HAP-1 (cell line): ENCODE results near the gene CCNQ.

Experiments
- DNase-seq, 2 experiments: peaks; one replicate each; pipeline ENCODE4 v3.0.0-alpha.2; 2016 to 2020; ENCODE audit warnings: low spot score in 2 of 2
- H3K27me3 ChIP-seq: fragments of 250-450 bp; sonication (Bioruptor Pico); 2 replicates; pipeline ENCODE4 v1.5.1; 2020; ENCODE audit warnings: low read depth, mild to moderate bottlenecking, moderate library complexity
- H3K36me3 ChIP-seq: fragments of 250-450 bp; sonication (Bioruptor Pico); replicated peaks from 2 replicates; pipeline ENCODE4 v1.5.1; 2020; ENCODE audit warnings: mild to moderate bottlenecking
- H3K4me1 ChIP-seq: fragments of 250-450 bp; sonication (Bioruptor Pico); 2 replicates; pipeline ENCODE4 v1.5.1; 2020; ENCODE audit warnings: mild to moderate bottlenecking
- H3K4me3 ChIP-seq: fragments of 250-450 bp; sonication (Bioruptor Pico); 2 replicates; pipeline ENCODE4 v1.5.1; 2020; ENCODE audit warnings: mild to moderate bottlenecking, moderate library complexity
- H3K9me3 ChIP-seq: fragments of 250-450 bp; sonication (Bioruptor Pico); 2 replicates; pipeline ENCODE4 v1.5.1; 2020; ENCODE audit warnings: mild to moderate bottlenecking, moderate library complexity
- in situ Hi-C: fragments of 300-500 bp; cut with MboI; formaldehyde crosslinking; loops from 3 replicates; pipeline ENCODE4 v1.14.3; 2020; ENCODE audit warnings: low sequenced_read_pairs, inconsistent platforms, mixed read lengths

CCNQ gene

DNA sequence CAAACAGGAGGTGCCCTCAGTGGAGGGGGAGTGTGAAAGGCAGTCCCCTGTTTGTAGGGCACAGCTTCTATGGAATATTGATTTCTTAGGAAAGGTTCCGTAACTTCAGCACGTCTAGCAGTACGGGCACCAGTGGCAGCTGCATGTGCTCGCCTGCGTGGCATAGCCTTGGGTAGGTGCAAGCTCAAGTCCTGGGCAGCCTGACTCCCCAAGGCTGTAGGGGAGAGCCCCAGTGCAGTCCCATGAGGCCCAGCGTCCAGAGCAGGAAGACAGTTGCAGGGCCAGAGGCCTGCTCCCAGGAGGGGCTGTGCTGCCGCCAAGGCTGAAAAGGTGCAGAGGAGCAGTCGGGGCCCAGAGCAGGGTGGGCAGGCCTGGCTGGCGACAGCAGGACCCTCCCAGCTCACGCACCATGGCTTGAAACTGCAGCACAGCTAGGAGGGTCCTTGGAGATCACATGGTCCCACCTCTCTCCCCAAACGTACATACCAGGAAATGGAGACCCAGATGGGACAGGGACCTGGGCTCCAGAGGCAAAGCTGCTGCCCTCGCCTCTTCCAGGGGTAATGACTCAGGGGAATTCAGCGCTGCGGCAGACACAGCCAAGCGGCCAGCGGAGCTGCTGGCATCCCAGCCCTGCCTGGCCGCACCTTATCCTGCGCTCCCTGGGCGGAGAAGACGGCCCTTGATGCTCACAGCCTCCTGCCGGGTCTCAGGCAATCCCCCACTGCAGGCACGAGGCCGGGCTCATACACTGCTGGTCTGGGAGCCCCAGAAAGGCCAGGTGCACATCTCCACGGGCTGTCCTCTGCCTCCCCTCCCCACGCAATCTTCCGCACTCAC is 42.0 kb upstream of the CCNQ start:
- in situ Hi-C loops: no loop called here
- Histone ChIP-seq H3K4me1 (peaks cover 18% of the 10 kb centered on the region), H3K36me3 (no peaks in the 10 kb centered on the region), H3K27me3 (no peaks in the 10 kb centered on the region), H3K9me3 (no peaks in the 10 kb centered on the region), H3K4me3 (no peak overlapping the region)
- DNase-seq: no peak

DNA sequence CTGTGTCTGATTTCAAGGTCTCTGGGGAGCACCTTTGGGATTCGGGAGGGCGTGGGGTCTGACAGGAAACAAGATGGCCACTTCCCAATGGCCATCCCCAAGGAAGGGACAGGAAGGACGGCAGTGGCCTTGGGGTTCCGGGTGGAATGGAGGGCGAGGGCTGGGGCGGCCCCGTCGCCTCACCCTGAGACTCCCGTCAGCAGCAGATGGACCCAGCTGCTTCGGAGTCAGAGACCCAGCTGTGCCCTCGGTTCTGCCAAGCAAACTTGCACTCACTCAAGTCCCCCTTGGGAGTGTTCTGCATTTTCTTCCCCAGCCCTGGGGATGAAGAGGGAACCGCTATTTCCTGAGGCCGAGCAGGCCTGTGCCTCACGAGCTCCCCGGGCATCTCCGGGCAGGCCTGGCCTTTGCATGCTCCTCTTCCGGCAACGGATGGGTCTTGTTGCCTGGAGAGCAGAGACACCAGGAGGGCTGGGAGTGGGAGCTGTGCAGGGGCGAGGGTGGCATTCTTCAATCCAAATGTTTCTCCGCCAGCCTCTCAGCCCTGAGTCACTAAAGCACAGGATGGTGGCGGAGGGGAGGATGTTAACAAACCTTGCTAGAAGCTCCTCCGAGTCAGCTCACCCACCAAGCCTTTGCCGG is 41.2 kb upstream of the CCNQ start:
- H3K4me3 ChIP-seq: no peak overlapping the region
- DNase-seq: no peak
- H3K9me3 ChIP-seq: no peaks in the 10 kb centered on the region
- H3K4me1 ChIP-seq: peaks cover 18% of the 10 kb centered on the region
- no peaks in the 10 kb centered on the region for H3K36me3 ChIP-seq
- in situ Hi-C loops: no loop called here
- H3K27me3 ChIP-seq: no peaks in the 10 kb centered on the region

DNA sequence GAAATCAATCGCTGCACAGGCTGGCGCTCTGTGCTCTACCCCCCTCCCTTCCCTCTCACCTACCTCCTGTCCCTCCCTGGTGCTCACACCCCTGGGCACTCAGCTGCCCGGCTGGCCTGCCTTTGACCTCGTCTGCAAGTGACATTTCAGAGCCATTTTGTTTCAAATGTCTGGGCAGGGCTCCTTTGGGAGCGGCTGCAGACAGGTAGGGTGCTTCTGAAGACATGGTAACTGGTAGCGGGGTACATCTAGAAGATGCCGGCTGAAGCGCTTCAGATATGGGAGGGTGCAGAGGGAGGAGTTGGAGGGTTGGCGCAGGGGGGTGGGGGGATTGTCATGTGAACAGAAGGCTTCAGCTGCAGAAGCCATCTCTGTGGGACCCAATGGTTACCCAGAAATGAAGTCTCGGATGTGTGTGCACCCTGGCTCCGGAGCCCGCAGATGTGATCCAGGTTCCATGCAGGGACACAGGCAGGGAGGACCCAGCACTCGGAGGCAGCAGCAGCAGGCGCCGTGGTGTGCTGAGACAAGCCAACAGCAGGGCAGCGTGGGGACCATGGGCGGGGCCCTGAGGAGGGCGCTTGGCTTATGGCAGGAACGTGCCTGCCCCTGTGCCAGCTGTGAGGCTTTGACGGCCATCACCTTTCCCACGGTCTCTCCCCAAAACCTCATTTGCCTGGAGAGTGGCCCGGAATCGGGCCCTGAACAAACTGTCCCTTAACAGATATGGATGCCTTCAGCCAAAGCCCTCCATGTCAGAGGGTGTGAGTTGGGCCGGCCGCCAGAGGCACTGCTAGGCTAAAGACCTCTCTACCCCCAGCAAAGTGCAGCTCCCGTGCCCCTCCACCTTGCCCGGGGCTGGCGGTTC is 40.5 kb upstream of the CCNQ start:
- Histone ChIP-seq H3K4me3 (no peak overlapping the region), H3K4me1 (peaks cover 14% of the 10 kb centered on the region)
- DNase-seq: no peak

DNA sequence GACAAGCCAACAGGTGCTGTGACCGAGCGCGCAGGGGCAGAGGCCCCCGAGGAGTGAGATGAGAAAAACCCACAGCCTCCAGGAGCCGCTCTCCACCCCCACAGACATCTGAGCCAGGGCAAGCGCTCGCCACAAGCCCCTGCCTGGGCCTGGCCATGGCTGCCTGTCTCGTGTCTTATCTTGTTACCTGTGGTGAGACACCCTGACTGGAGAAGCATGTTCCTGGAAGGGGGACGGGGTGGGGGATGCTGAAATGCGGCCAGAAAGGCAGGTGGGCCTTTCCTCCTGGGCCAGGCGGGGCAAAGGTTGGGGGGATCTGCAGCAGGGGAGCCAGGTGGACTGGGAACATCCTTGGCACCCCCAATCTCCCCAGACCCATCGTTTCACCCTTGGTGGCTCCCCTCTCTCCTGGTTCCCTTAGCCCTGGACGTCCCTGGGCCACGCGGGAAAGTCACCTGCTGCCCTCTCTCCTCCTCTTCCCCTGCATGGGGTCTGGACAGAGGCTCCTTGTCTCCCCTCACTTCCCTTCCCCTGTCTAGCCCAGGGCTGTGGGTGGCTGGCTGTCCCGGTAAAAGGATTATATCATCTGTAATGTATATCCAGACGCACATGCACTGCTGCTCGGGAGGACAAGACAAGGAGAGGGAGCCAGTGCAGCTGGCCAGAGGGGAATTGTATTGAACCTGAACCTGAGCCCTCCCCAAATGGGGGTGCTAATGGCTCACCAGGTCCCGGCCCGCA is 39.7 kb upstream of the CCNQ start:
- Histone ChIP-seq H3K27me3 (no peaks in the 10 kb centered on the region), H3K36me3 (no peaks in the 10 kb centered on the region), H3K4me3 (no peak overlapping the region), H3K9me3 (no peaks in the 10 kb centered on the region), H3K4me1 (peaks cover 10% of the 10 kb centered on the region)
- DNase-seq: no peak
- in situ Hi-C loops: no loop called here

More for the DNA sequence above, 40.5 kb upstream of the CCNQ start:
- Histone ChIP-seq H3K27me3 (no peaks in the 10 kb centered on the region), H3K9me3 (no peaks in the 10 kb centered on the region), H3K36me3 (no peaks in the 10 kb centered on the region)
- in situ Hi-C loops: no loop called here

DNA sequence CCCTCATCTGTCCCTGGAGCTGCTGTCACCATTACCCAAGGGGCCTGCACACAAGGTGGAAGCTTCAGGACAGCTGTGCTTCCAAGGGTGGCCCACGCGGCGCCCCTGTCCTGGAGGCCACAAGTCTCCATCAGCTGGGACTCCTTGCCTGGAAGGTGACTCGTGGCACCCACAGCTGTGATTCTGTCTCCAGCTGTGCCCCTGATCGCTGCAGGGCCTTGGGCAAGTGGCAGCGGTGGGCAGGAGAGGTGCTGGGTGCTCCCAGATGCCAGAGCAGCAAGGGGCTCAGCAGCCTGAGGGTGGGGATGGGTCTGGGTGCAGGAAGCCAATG is 39.1 kb upstream of the CCNQ start:
- Histone ChIP-seq H3K4me1 (peaks cover 5% of the 10 kb centered on the region), H3K9me3 (no peaks in the 10 kb centered on the region), H3K27me3 (no peaks in the 10 kb centered on the region), H3K4me3 (no peak overlapping the region), H3K36me3 (no peaks in the 10 kb centered on the region)
- in situ Hi-C loops: no loop called here
- no peak for DNase-seq

DNA sequence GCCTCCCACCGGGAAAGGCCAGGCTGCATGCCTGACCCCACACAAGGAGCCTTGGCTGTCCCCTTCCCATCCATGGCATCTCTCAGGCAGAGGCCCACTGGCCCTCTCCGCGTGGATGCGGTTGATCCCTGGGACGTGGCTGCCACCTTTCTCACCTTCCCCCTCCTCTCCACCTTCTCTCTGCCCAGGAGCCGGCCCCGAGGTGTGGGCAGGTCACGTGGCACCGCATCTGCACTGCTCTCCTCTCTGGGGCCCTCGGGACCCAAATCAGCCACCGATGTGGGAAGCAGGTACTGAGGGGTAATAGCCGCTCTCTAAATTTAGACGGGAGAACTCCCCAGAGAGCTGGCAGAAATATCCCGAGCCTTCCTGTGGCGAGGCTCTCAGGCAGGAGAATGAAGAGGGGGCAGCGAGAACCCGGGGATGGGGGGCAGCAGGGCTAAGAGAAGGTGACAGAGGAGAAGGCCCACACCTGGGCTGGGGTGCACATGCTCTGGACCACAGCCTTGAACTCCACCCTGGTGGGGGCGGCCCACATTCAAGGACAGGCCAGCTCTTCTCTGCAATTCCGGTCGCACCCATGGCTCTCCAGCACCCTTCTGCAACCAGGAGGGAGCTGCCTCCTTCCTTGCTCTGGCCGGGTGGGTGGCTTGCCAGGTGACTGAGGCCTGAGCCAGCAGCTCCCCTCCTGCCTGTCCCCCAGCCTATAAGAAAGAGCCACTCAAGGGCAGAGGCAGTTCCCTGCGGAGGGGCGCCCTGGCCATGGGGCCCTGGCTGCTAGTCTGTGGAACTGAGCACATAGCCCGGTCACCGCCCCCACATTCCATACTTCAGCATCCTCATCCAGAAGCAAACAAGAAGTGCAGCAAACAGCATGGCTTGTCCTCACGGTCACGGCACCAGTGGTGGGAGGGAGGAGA is 38.4 kb upstream of the CCNQ start:
- in situ Hi-C loops: no loop called here
- DNase-seq: no peak

DNA sequence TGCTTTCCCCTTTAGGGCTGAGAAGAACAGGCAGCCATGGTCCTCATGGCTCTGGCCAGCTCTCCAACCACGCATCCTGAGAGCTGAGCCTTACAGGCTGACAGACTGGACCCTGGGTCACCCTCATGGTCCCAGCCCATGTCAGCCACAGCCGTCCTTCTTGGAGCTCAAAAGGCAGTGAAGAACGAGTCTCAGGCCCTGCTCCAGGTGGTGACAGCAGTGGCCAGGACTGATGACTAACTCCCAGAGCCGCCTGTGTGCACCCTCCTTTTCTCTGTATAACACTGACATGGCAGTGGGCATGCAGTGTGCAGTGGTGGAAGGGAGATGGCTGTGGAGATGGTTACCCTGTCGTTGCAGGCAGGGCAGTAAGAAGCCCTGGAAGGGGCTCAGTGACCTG is 37.8 kb upstream of the CCNQ start:
- Histone ChIP-seq H3K36me3 (no peaks in the 10 kb centered on the region), H3K4me3 (no peak overlapping the region), H3K9me3 (no peaks in the 10 kb centered on the region), H3K27me3 (no peaks in the 10 kb centered on the region), H3K4me1 (peaks cover 3% of the 10 kb centered on the region)
- DNase-seq: no peak
- in situ Hi-C loops: no loop called here

More for the DNA sequence above, 38.4 kb upstream of the CCNQ start:
- Histone ChIP-seq H3K4me3 (no peak overlapping the region), H3K27me3 (no peaks in the 10 kb centered on the region), H3K9me3 (no peaks in the 10 kb centered on the region), H3K4me1 (peaks cover 5% of the 10 kb centered on the region), H3K36me3 (no peaks in the 10 kb centered on the region)

DNA sequence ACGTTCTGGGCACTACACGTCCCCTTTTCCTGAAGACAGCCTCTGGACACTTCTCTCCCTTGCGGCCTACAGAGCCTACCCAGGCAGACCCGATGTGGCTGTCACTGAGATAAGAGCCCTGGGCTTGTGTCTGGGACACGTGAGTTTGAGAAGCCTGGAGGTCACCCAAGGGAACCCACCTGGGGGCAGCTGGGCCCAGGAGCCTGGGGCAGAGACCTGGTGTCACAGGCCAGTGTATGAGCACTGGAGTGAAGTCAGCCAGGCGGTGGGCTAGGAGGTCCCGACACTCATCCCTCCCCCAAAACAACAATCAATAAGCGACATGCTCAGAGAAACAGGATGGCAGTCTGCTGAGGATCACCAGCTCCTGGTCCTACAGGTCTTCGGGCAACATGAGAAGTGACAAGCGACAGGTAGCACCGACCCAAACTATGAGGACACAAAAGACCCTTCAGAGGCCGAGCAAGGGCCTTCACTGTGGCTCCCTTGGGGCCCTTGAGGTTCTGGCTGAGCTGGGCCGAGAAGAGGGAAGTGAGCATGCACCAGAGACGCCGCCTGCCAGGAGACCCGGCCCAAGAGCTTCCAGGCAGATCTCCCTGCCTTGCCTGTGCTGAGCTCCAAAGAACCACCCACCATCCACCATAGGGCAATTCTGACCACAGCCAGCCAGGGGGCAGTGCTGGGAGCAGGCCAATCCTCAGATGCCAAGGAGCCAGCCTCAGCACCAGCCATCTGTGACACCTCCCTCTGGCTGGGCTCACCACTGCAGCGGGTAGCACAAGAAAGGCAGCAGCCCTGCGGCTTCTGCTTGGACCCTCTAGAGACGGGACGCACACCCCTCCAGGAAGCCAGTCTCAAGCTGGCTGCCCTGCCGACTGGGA is 37.1 kb upstream of the CCNQ start:
- Histone ChIP-seq H3K36me3 (no peaks in the 10 kb centered on the region), H3K4me1 (no peaks in the 10 kb centered on the region), H3K27me3 (no peaks in the 10 kb centered on the region), H3K9me3 (peaks cover under 1% of the 10 kb centered on the region; the same call in 1 of the 2 replicates), H3K4me3 (no peak overlapping the region)
- DNase-seq: peak in 1 of 2 experiments; percentile 76
- in situ Hi-C loops: no loop called here

DNA sequence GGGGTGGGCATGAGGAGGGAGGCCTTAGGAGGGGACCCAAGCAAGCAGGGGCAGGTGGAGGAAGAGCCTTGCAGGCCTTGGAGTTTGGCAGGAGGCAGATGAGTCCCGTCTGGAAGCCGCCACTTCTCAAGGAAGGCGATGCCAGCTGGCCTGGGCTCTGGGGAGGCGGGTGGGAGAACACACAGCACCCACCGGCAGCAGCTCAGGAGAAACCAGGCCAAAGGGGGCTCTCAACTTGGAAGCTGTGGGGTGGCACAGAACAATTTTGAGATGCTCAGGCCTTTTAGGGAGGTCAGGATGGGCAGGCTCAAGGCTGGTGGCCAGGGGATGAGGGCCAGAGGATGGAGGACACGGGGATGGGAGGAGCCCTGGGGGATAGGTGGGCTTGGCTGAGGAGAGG is 36.4 kb upstream of the CCNQ start:
- H3K4me3 ChIP-seq: no peak overlapping the region
- H3K9me3 ChIP-seq: peaks cover 4% of the 10 kb centered on the region; the same call in 1 of the 2 replicates
- no peaks in the 10 kb centered on the region for H3K4me1 ChIP-seq
- no peaks in the 10 kb centered on the region for H3K27me3 ChIP-seq
- H3K36me3 ChIP-seq: no peaks in the 10 kb centered on the region
- in situ Hi-C loops: no loop called here
- DNase-seq: no peak

DNA sequence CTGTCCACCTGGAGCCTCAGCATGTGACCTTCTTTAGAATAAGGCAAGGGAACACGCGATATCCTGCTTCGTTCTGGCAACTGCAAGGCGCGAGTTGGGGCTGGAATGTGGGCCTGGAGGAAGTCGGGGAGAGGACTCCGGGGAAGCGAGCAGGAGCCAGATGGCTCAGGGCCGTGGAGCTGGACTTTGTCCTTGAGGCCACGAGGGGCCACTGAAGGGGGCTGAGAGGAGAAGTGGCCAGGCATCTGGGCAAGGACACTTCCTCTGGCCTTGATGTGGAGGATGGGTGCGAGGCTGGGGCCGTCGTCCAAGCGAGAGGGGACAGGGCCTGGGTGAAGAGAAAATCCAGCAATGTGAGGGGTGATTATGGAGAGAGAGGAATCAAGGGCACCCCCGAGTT is 35.9 kb upstream of the CCNQ start:
- Histone ChIP-seq H3K4me1 (no peaks in the 10 kb centered on the region), H3K9me3 (peaks cover 4% of the 10 kb centered on the region; the same call in 1 of the 2 replicates), H3K4me3 (no peak overlapping the region), H3K27me3 (no peaks in the 10 kb centered on the region), H3K36me3 (no peaks in the 10 kb centered on the region)
- DNase-seq: no peak
- in situ Hi-C loops: no loop called here

DNA sequence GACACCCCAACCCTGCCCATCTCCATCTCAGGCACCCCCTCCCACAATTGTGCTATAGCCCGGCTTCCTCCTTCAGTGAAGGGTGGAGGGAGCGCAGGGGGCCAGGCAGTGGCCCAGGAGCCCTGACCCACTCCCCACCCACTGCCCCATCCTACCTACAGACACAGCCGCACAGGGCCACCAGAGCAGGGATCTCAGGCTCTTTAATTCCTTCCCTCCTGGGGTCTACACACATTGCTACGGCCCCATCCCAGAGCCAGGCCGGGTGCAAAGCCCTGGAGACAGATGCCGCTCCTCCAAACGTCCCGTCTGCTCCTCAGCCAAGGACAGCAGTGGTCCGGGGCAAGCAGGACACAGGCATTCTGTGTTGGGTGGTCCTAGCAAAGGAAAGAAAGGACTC is 35.3 kb upstream of the CCNQ start:
- H3K27me3 ChIP-seq: no peaks in the 10 kb centered on the region
- in situ Hi-C loops: no loop called here
- H3K4me1 ChIP-seq: no peaks in the 10 kb centered on the region
- H3K4me3 ChIP-seq: no peak overlapping the region
- H3K36me3 ChIP-seq: no peaks in the 10 kb centered on the region
- peaks cover 4% of the 10 kb centered on the region; the same call in 1 of the 2 replicates for H3K9me3 ChIP-seq
- no peak for DNase-seq

DNA sequence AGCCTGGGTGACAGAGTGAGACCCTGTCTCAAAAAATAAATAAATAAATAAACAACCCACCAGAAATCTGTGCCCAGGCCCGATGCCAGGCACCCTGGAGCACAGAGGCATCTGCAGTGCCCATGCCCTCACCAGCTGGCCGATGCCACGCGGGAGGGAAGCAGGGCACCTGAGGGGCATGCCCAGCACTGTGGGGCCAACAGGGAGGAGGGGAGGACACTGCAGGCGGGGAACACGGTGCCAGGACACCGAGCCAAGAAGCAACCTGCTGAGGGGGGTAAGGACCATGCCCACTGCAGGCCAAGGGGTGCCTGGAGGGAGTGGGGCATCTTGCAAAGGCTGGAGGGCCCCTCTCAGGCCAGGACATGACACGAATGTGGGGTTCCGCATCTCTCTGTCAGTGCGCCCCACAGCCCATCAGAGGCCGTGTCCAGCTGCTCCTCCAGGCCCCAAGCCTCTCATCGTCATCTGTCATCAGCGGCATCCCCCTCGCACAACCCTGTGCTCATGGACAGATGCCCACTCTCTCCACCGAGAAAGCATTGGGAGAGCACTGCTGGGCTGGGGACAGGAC is 34.8 kb upstream of the CCNQ start:
- Histone ChIP-seq H3K4me1 (no peaks in the 10 kb centered on the region), H3K9me3 (peaks cover 4% of the 10 kb centered on the region; the same call in 1 of the 2 replicates), H3K27me3 (no peaks in the 10 kb centered on the region), H3K4me3 (no peak overlapping the region), H3K36me3 (no peaks in the 10 kb centered on the region)
- DNase-seq: no peak
- in situ Hi-C loops: no loop called here
